GM12873 (cell line): Measurements from ENCODE around the gene LRIG1.

Source experiments
- TF ChIP-seq, protein P1 (sequence below): IDR thresholded peaks from 2 replicates; pipeline ENCODE4 v1.5.1; 2012; ENCODE audit warnings: low read depth, mild to moderate bottlenecking, moderate library complexity, low read length, control low read depth; ENCODE audit not compliant: insufficient read depth; ENCODE audit errors: missing control alignments

The LRIG1 gene

DNA sequence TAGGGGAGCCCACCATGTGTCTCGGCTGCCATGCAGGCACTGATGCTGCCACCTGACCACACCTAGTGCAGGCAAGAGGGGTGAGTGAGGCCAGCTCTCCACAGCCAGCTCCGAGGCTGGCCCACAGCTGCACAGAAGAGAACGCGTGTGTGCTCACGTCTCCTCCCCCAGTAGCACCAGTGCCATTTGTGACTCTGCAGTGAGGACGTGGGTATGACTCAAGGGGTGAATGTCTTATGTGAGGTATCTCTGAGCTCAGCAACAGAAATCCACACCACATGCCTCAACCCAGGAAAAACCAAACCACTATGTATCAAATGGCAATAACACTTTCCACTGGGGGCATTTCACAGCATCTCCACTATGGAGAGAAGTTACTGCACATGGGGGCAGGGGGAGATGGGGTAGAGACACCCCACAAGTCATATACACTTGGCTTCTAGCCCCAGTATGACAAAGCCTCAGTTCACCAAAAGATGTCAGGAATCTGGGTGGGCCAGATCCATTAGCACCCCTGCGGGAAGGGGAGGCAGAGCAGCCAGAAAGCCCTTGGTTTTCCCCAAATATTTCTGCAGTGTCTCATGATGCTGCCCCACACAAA, 87.6 kb downstream of the LRIG1 start:
- TF ChIP-seq, protein P1, sequence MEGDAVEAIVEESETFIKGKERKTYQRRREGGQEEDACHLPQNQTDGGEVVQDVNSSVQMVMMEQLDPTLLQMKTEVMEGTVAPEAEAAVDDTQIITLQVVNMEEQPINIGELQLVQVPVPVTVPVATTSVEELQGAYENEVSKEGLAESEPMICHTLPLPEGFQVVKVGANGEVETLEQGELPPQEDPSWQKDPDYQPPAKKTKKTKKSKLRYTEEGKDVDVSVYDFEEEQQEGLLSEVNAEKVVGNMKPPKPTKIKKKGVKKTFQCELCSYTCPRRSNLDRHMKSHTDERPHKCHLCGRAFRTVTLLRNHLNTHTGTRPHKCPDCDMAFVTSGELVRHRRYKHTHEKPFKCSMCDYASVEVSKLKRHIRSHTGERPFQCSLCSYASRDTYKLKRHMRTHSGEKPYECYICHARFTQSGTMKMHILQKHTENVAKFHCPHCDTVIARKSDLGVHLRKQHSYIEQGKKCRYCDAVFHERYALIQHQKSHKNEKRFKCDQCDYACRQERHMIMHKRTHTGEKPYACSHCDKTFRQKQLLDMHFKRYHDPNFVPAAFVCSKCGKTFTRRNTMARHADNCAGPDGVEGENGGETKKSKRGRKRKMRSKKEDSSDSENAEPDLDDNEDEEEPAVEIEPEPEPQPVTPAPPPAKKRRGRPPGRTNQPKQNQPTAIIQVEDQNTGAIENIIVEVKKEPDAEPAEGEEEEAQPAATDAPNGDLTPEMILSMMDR = no peak

DNA sequence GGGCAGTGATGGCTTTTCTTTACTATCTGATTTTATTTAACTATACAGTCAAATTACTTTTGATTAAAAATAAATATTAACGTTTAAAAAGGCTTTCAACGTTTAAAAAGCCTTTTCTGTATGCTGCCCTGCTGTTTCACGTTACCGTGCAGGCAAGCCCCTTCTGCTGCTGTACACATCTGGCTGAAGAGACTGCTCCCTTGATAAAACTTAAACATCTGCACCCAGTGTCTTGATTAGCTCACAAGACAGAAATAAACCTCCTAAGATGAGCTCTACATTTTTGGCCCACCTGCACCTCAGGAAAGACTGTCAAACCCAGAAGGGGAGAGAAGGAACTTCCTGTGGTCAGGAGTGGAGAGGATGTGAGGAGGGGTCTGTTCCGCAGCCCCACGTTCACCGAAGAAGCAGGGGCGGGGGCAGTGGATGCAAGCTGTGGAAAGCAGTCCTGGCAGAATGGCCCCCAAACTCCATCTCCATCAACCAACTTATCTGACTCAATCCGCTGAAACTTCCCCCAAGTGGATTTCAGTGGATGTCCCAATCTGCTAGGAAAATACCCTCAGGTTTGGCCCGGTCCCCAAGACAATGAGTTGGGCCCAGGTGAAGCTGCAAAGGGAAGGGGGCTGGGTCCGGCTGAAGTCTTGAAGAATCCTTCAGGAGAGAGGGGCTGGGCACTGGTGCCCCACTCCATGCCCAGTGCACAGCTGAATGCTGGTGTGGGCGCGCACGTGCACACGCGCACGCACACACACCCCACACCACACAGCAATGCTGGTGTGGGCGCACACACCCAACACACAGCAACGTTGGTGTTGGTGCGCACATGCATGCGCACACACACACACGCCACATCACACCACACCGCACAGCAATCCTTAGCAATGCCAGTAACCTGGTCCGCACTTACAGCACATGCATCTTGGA, 88.6 kb downstream of the LRIG1 start:
- TF ChIP-seq, protein P1 = no peak

DNA sequence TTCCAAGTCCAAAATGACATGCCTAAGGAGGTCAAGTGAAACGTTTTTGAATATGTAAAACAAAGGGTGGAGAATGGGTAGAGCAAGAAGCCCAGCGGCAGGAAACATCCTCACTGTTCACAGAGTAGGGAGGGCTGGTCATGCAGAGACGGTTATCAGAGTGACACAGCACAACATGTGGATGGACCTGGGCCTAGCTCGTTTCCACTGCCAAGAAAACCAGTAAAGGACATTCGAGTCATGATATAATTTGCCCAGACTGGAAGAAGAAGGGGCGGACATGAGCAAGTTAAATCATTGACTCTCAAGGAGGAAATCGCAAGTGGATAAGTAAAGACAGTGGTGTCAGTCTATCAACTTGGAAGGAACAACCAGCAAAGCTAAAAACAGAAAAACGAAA, 89.3 kb downstream of the LRIG1 start:
- TF ChIP-seq, protein P1 = no peak

DNA sequence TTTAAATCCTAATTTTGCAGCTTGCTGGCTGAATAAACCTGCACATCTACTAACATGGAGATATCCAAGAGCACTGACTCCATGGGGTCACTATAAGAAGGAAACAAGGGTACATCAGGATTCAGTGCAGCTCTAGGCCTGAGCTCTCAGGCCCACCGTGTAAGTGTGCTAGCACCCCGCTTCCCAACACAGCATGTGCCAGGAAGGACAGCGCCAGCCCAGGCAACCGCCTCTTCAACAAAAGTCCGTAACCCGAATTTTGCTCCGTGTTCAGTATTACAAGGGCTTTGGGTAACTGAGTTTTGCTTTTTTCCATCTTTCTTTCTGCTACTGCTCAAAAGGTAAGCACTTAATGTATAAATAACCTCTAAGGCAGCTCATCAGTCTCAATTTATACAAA, 89.8 kb downstream of the LRIG1 start:
- TF ChIP-seq, protein P1 = no peak

DNA sequence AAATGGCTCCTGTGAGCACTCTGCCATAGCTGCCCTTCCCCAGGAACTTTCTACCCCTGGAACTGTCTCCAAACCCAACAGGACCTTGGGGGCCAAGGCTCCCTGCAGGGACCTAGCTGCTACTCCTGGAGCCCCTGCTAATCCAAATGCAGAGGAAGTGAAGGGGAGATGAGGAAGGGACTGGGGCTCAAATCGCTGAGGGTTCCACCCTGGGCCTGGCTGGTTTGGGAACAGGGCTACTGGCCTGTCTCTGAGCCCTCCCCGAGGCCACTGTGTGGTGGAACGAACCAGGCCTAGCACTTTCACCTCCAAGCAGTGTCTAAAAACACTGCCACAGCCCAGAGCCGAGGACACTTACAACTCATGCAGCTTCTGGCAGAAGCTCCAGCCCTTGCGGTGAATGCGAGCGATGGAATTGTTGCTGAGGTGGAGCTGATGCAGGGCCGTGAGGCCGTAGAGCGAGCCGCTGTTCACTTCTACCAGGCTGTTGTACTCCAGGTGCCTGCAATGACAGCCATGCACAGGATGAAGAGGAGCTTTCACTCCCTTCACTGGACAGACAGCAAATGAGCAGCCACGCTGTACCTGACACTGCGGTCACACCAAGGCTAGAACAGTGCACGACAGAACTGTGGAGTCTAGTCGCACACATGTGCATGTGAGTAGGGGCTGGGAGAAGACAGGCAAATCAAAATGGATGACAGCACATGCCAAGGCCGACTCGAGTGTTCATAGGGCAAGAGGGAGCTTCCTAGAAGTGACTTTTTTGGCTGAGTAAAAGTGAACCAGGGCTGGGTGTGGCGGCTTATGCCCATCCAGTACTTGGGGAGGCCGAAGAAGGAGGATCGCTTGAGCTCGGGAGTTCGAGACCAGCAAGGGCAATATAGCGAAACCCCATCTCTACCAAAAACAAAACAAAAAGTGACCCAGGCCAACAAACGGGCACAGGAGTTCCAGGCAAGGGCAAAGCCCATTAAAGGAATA, 90.8 kb downstream of the LRIG1 start:
- TF ChIP-seq, protein P1 = no peak

DNA sequence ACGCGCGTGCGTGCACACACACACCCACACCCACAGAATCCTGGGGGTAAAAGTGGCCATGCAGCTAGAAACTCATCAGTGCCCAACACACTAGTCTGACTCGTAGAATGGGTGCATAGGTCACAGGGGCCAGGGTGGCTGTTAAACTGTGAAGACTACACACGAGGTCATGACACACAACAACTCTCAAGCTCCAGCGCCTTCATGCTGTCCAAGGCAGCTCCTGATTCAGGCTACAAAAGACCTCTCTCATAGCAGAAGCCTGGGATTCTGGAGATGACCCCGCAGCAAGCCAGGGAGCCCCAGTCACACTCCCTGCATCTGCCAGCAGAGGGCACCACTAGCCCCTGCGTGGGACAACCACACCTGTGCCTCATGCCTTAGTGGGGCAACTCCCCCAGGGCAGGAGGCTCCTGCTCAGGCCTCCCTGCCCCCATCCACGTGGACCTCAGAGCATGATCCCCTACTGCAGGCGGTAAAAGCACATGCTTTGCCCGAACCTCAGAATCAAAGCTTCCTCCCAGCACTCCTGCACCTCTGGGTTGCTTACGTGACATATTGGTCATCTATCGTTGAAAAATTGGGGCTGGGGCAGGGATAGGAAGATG, 93.1 kb downstream of the LRIG1 start:
- TF ChIP-seq, protein P1 = peak; percentile 98
